ENCODE measurements around the gene RSBN1. TPM values are rescaled to one million over a fixed set of nuclear protein-coding genes. Genes with fewer than 3 reads are reported as not detected.
"Not testable (repeated sequence)": the region's sequence is repeated elsewhere in the genome, so short reads cannot be mapped to it uniquely, and the experiment has no call there.

RSBN1 gene
- total RNA-seq, 4 donors from 2014 or later = 18.2 to 37.6 (median 24.5) TPM

DNA sequence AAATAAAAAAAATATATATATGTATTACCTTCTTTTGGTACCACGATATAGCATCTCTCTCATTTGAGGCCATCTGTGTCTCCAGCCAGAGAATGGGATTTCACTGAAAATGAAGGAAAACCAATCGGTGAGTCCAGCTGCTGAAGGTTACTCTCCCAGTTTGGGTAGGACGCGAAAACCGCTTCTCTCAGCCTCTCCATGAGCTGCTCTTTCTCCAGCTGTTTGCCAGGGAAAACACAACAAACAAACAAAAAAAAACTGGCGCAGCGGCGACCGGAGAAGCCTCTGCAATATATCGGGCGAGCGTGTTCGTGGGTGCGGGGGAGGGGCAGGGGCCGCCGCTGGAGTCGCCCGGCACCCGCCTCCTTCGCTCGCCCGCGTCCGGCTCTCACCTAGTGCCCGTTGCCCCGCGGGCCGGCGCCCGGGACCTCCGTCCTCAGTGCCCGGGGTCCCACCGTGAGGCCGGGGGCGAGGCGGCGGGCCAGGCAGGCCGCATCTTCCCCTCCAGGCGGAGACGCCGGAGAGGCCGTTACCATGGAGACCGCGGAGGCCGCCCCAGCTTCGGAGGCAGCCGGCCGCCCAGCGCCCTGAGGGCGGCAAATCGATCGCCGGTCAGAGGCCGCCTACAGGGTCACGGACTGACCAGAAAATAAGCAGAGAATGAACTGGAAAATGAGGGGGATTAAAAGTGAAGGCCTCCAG is 53.5 kb downstream of the RSBN1 start:
- peak overlapping the region; percentile 91 for H3K4me3 ChIP-seq (ENCODE audit: low read depth, poor library complexity, severe bottlenecking)
- no peak for TF ChIP-seq POLR2A (IDR thresholded peaks at IDR 0.05)
- TF ChIP-seq, protein P1, sequence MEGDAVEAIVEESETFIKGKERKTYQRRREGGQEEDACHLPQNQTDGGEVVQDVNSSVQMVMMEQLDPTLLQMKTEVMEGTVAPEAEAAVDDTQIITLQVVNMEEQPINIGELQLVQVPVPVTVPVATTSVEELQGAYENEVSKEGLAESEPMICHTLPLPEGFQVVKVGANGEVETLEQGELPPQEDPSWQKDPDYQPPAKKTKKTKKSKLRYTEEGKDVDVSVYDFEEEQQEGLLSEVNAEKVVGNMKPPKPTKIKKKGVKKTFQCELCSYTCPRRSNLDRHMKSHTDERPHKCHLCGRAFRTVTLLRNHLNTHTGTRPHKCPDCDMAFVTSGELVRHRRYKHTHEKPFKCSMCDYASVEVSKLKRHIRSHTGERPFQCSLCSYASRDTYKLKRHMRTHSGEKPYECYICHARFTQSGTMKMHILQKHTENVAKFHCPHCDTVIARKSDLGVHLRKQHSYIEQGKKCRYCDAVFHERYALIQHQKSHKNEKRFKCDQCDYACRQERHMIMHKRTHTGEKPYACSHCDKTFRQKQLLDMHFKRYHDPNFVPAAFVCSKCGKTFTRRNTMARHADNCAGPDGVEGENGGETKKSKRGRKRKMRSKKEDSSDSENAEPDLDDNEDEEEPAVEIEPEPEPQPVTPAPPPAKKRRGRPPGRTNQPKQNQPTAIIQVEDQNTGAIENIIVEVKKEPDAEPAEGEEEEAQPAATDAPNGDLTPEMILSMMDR (IDR thresholded peaks at IDR 0.05) = no peak
- intact Hi-C loops (cut with DNase I; ENCODE audit: low total_unique reads) = no loop called here
- DNase-seq (ENCODE audit: low spot score in 2 of 2) = peak; percentile 21 to 89
- WGBS, 2 donors = 0% methylated on average over 41 to 43 of the region's 55 CpGs

- intact Hi-C loops (cut with DNase I; ENCODE audit: low total_unique reads) = no loop called here
- H3K4me3 ChIP-seq (ENCODE audit: low read depth, poor library complexity, severe bottlenecking) = no peak overlapping the region
- no peak for DNase-seq (ENCODE audit: low spot score in 2 of 2)
- WGBS, 2 donors = 88 to 92% methylated on average over 1 of the region's 1 CpG
- TF ChIP-seq POLR2A (IDR thresholded peaks at IDR 0.05) = no peak
- TF ChIP-seq, protein P1 (IDR thresholded peaks at IDR 0.05) = no peak
Observed at GRCh38 chr1:113756461-113756860, 55.8 kb downstream of the RSBN1 start.

GRCh38 chr1:113753333-113753732 is 58.9 kb downstream of the RSBN1 start:
- DNase-seq (ENCODE audit: low spot score in 2 of 2); intact Hi-C loops (cut with DNase I; ENCODE audit: low total_unique reads); H3K4me3 ChIP-seq (ENCODE audit: low read depth, poor library complexity, severe bottlenecking): not testable (repeated sequence)
- 89 to 92% methylated on average over 6 of the region's 6 CpGs for WGBS, 2 donors

- TF ChIP-seq, protein P1 (IDR thresholded peaks at IDR 0.05) = no peak
- no peak for TF ChIP-seq POLR2A (IDR thresholded peaks at IDR 0.05)
Observed at GRCh38 chr1:113751516-113751915, 60.8 kb downstream of the RSBN1 start.

GRCh38 chr1:113751114-113751513 is 61.2 kb downstream of the RSBN1 start:
- intact Hi-C loops (cut with DNase I; ENCODE audit: low total_unique reads) = no loop called here
- TF ChIP-seq, protein P1 (IDR thresholded peaks at IDR 0.05) = no peak
- no peak for TF ChIP-seq POLR2A (IDR thresholded peaks at IDR 0.05)
- DNase-seq (ENCODE audit: low spot score in 2 of 2) = no peak
- no peak overlapping the region for H3K4me3 ChIP-seq (ENCODE audit: low read depth, poor library complexity, severe bottlenecking)

More at GRCh38 chr1:113751516-113751915, 60.8 kb downstream of the RSBN1 start:
- 92 to 94% methylated on average over 1 of the region's 1 CpG for WGBS, 2 donors
- H3K4me3 ChIP-seq (ENCODE audit: low read depth, poor library complexity, severe bottlenecking) = no peak overlapping the region
- intact Hi-C loops (cut with DNase I; ENCODE audit: low total_unique reads) = no loop called here
- DNase-seq (ENCODE audit: low spot score in 2 of 2) = no peak

- 88 to 91% methylated on average over 3 of the region's 3 CpGs for WGBS, 2 donors
- TF ChIP-seq, protein P1 (IDR thresholded peaks at IDR 0.05) = no peak
- no peak for TF ChIP-seq POLR2A (IDR thresholded peaks at IDR 0.05)
- DNase-seq (ENCODE audit: low spot score in 2 of 2) = no peak
- intact Hi-C loops (cut with DNase I; ENCODE audit: low total_unique reads) = no loop called here
- no peak overlapping the region for H3K4me3 ChIP-seq (ENCODE audit: low read depth, poor library complexity, severe bottlenecking)
Observed at GRCh38 chr1:113749402-113749801, 62.9 kb downstream of the RSBN1 start.

All from lower leg skin (tissue), 4 donors.